H9 (cell line): ENCODE measurements around the gene RDH5. TPM values are rescaled to one million over a fixed set of nuclear protein-coding genes. Genes with fewer than 3 reads are reported as not detected.

ENCODE experiments used
- DNase-seq: peaks from one replicate; pipeline ENCODE4 v3.0.0-alpha.2; 2017
- H2AFZ ChIP-seq: one replicate; pipeline ENCODE4 v1.6.1; 2013; ENCODE audit warnings: mild to moderate bottlenecking, low read length, control low read depth, moderate library complexity
- H2AK5ac ChIP-seq: 2 replicates; pipeline ENCODE4 v1.6.1; 2013; ENCODE audit warnings: low read length, control low read depth, mixed read lengths; ENCODE audit not compliant: insufficient read length
- H2BK120ac ChIP-seq: one replicate; pipeline ENCODE4 v1.6.1; 2013; ENCODE audit warnings: low read depth, mild to moderate bottlenecking, low read length, control low read depth, inconsistent platforms; ENCODE audit not compliant: poor library complexity, severe bottlenecking
- H2BK12ac ChIP-seq: 2 replicates; pipeline ENCODE4 v1.6.1; 2013; ENCODE audit warnings: low read length, control low read depth, mixed read lengths, low read depth; ENCODE audit not compliant: insufficient read length
- H2BK15ac ChIP-seq: 2 replicates; pipeline ENCODE4 v1.6.1; 2013; ENCODE audit warnings: low read depth, low read length, control low read depth
- H2BK20ac ChIP-seq: one replicate; pipeline ENCODE4 v1.6.1; 2013; ENCODE audit warnings: low read depth, mild to moderate bottlenecking, low read length, control low read depth, inconsistent platforms; ENCODE audit not compliant: poor library complexity, severe bottlenecking
- H2BK5ac ChIP-seq: 2 replicates; pipeline ENCODE4 v1.6.1; 2013; ENCODE audit warnings: low read length, control low read depth, mixed read lengths; ENCODE audit not compliant: insufficient read length
- H3K14ac ChIP-seq: 2 replicates; pipeline ENCODE4 v1.6.1; 2013; ENCODE audit warnings: low read length, control low read depth; ENCODE audit not compliant: insufficient read depth
- H3K18ac ChIP-seq: 2 replicates; pipeline ENCODE4 v1.6.1; 2013; ENCODE audit warnings: low read depth, mild to moderate bottlenecking, mixed read lengths, low read length, control low read depth; ENCODE audit not compliant: insufficient read length
- H3K23ac ChIP-seq: 2 replicates; pipeline ENCODE4 v1.6.1; 2013; ENCODE audit warnings: low read length, control low read depth, mixed read lengths, low read depth; ENCODE audit not compliant: insufficient read length
- H3K23me2 ChIP-seq: 2 replicates; pipeline ENCODE4 v1.6.1; 2013; ENCODE audit warnings: low read depth, mild to moderate bottlenecking, mixed read lengths, low read length, control low read depth; ENCODE audit not compliant: insufficient read length, poor library complexity, severe bottlenecking
- H3K27ac ChIP-seq: 2 replicates; pipeline ENCODE4 v1.5.1; 2013; ENCODE audit warnings: low read length, control low read depth, mixed read lengths, low read depth; ENCODE audit not compliant: insufficient read length
- H3K27me3 ChIP-seq: 2 replicates; pipeline ENCODE4 v1.6.1; 2013; ENCODE audit warnings: low read length, control low read depth, inconsistent platforms; ENCODE audit not compliant: insufficient read depth
- H3K4ac ChIP-seq: 2 replicates; pipeline ENCODE4 v1.6.1; 2013; ENCODE audit warnings: low read depth, mild to moderate bottlenecking, control low read depth, inconsistent platforms, low read length, moderate library complexity
- H3K4me1 ChIP-seq: 2 replicates; pipeline ENCODE4 v1.6.1; 2013; ENCODE audit warnings: low read length, control low read depth, inconsistent platforms; ENCODE audit not compliant: insufficient read depth
- H3K4me2 ChIP-seq: 2 replicates; pipeline ENCODE4 v1.6.1; 2013; ENCODE audit warnings: low read length, control low read depth, mixed read lengths; ENCODE audit not compliant: insufficient read length, insufficient read depth
- H3K56ac ChIP-seq: 2 replicates; pipeline ENCODE4 v1.6.1; 2013; ENCODE audit warnings: low read depth, mild to moderate bottlenecking, mixed read lengths, low read length, control low read depth; ENCODE audit not compliant: insufficient read length
- H3K79me1 ChIP-seq: 2 replicates; pipeline ENCODE4 v1.6.1; 2013; ENCODE audit warnings: low read depth, mild to moderate bottlenecking, moderate library complexity, low read length, control low read depth, inconsistent platforms; ENCODE audit not compliant: insufficient read depth, poor library complexity, severe bottlenecking
- H3K79me2 ChIP-seq: 2 replicates; pipeline ENCODE4 v1.6.1; 2013; ENCODE audit warnings: low read length, control low read depth, inconsistent platforms; ENCODE audit not compliant: insufficient read depth
- H3K9ac ChIP-seq: 2 replicates; pipeline ENCODE4 v1.6.1; 2013; ENCODE audit warnings: low read length, control low read depth, mixed read lengths; ENCODE audit not compliant: insufficient read length; ENCODE audit errors: extremely low read depth
- H3K9me3 ChIP-seq: one replicate; pipeline ENCODE4 v1.6.1; 2013; ENCODE audit warnings: low read depth, low read length, inconsistent platforms; ENCODE audit not compliant: control insufficient read depth
- H3T11ph ChIP-seq: one replicate; pipeline ENCODE4 v1.6.1; 2013; ENCODE audit warnings: mild to moderate bottlenecking, low read length, control low read depth, inconsistent platforms
- H4K20me1 ChIP-seq: one replicate; pipeline ENCODE4 v1.6.1; 2013; ENCODE audit not compliant: control insufficient read depth, insufficient read length, insufficient read depth
- H4K5ac ChIP-seq: 2 replicates; pipeline ENCODE4 v1.6.1; 2013; ENCODE audit warnings: low read depth, mild to moderate bottlenecking, mixed read lengths, low read length, control low read depth; ENCODE audit not compliant: insufficient read length
- H4K8ac ChIP-seq: replicated peaks from 2 replicates; pipeline ENCODE4 v1.6.1; 2013; ENCODE audit warnings: low read length, control low read depth, mixed read lengths, low read depth; ENCODE audit not compliant: insufficient read length
- H4K91ac ChIP-seq: 2 replicates; pipeline ENCODE4 v1.6.1; 2013; ENCODE audit warnings: low read depth, mild to moderate bottlenecking, moderate library complexity, mixed read lengths, low read length, control low read depth; ENCODE audit not compliant: insufficient read length
- H3K27ac Mint-ChIP-seq, 3 experiments: 2 replicates in 2 of 3; 3 replicates in 1 of 3; pipeline ENCODE4 v1.8.0; 2020 to 2021; ENCODE audit warnings: mixed read lengths in 3 of 3, mild to moderate bottlenecking in 1 of 3, moderate library complexity in 1 of 3
- H3K27me3 Mint-ChIP-seq: 2 replicates; pipeline ENCODE4 v1.8.0; 2021; ENCODE audit warnings: low read depth, mild to moderate bottlenecking, moderate library complexity, mixed read lengths
- H3K36me3 Mint-ChIP-seq, 3 experiments: 2 replicates in 2 of 3; 3 replicates in 1 of 3; pipeline ENCODE4 v1.8.0; 2020 to 2021; ENCODE audit warnings: low read depth in 3 of 3, mixed read lengths in 3 of 3; ENCODE audit not compliant: insufficient read depth in 1 of 3
- H3K4me1 Mint-ChIP-seq, 2 experiments: 2 replicates each; pipeline ENCODE4 v1.8.0; 2020; ENCODE audit warnings: mixed read lengths in 2 of 2
- H3K4me3 Mint-ChIP-seq, 2 experiments: 2 replicates in 1 of 2; 3 replicates in 1 of 2; pipeline ENCODE4 v1.8.0; 2020 to 2021; ENCODE audit warnings: mild to moderate bottlenecking in 2 of 2, mixed read lengths in 2 of 2, moderate library complexity in 1 of 2
- H3K9me3 Mint-ChIP-seq, 2 experiments: 2 replicates in 1 of 2; 3 replicates in 1 of 2; pipeline ENCODE4 v1.8.0; 2020; ENCODE audit warnings: mild to moderate bottlenecking in 2 of 2, mixed read lengths in 2 of 2, moderate library complexity in 1 of 2
- CTCF ChIP-seq: fragments of 200-600 bp; sonication (generic); conservative IDR thresholded peaks from 3 replicates; pipeline ENCODE4 v1.8.0; 2021; ENCODE audit warnings: antibody characterized with exemption, mild to moderate bottlenecking
- WGBS: extraction: QIAGEN DNeasy Blood & Tissue Kit; methylation state at CpG from one replicate; pipeline ENCODE4 v1.1.7; 2013; ENCODE audit warnings: missing lambda C conversion rate, low lambda C conversion rate, mixed read lengths; ENCODE audit not compliant: insufficient read length; ENCODE audit errors: extremely low coverage; 5-methylcytosine and 5-hydroxymethylcytosine counted together
- total RNA-seq: library from RNA; stranded (reverse); gene quantifications from 2 replicates; pipeline ENCODE4 v1.2.1, GENCODE V29; 2021

The RDH5 gene
- total RNA-seq, 1 experiment from 2014 or later, result 6.6 TPM

- Histone ChIP-seq H3K56ac (no peak overlapping the region), H3K4ac (no peak overlapping the region), H2BK20ac (no peak overlapping the region), H3K79me1 (no peaks in the 10 kb centered on the region), H2BK12ac (no peak overlapping the region), H3K23me2 (peaks cover 9% of the 10 kb centered on the region), H4K20me1 (no peaks in the 10 kb centered on the region), H4K5ac (no peak overlapping the region), H2BK15ac (no peak overlapping the region), H3K79me2 (no peaks in the 10 kb centered on the region), H3K18ac (no peak overlapping the region), H4K91ac (no peak overlapping the region), H4K8ac (no peak overlapping the region), H3K9me3 (no peaks in the 10 kb centered on the region), H2AK5ac (no peak overlapping the region), H3K4me2 (peak overlapping the region; percentile 71), H3T11ph (no peak overlapping the region), H2AFZ (no peak overlapping the region), H3K27ac (peak overlapping the region; percentile 63), H3K4me1 (peaks cover 13% of the 10 kb centered on the region; the same call in 1 of the 2 replicates), H3K14ac (no peak overlapping the region), H3K9ac (no peak overlapping the region), H2BK5ac (peak overlapping the region; percentile 58), H2BK120ac (no peak overlapping the region), H3K23ac (no peak overlapping the region), H3K27me3 (no peaks in the 10 kb centered on the region)
- H3K4me1 Mint-ChIP-seq, result peaks cover 38 to 41% of the 10 kb centered on the region in 2 experiments
- H3K36me3 Mint-ChIP-seq, result peaks cover 3 to 16% (median 8%) of the 10 kb centered on the region in 3 experiments; a peak in 6 of 7 replicates
- no CpG with 5 or more reads among the region's 4 CpGs for WGBS
- H3K9me3 Mint-ChIP-seq, result peaks cover 0 to 3% of the 10 kb centered on the region in 2 experiments; a peak in 3 of 5 replicates
- no peak for DNase-seq
- TF ChIP-seq CTCF, result no peak
- peak overlapping the region; percentile 94 to 99 (median 96); a peak in 6 of 7 replicates for H3K27ac Mint-ChIP-seq
- peak overlapping the region; percentile 90 to 91; a peak in 3 of 5 replicates for H3K4me3 Mint-ChIP-seq
- H3K27me3 Mint-ChIP-seq, result peaks cover 4% of the 10 kb centered on the region
These were observed 1.4 kb upstream of the RDH5 start for GRCh38 chr12:55718624-55719275.
